NK-92 (cell line): ENCODE results near the gene CLDN16.

Source experiments
- DNase-seq: peaks from one replicate; lab custom pipeline; 2025; ENCODE audit not compliant: unreplicated experiment; lab: John Stamatoyannopoulos, UW

The CLDN16 gene

GRCh38 chr3:190435618-190436017 lies 47.7 kb downstream of the CLDN16 start:
- DNase-seq: no peak

GRCh38 chr3:190436331-190436730 lies 48.4 kb downstream of the CLDN16 start:
- DNase-seq: no peak

GRCh38 chr3:190442240-190442639 lies 54.3 kb downstream of the CLDN16 start:
- DNase-seq: no peak

- no peak for DNase-seq
Measured at GRCh38 chr3:190443257-190443656, 55.3 kb downstream of the CLDN16 start.

- no peak for DNase-seq
Measured at GRCh38 chr3:190444006-190444405, 56.0 kb downstream of the CLDN16 start.

- no peak for DNase-seq
Measured at GRCh38 chr3:190444576-190445145, 56.7 kb downstream of the CLDN16 start.

GRCh38 chr3:190446573-190447279 lies 58.8 kb downstream of the CLDN16 start:
- no peak for DNase-seq

- no peak for DNase-seq
Measured at GRCh38 chr3:190448256-190448655, 60.3 kb downstream of the CLDN16 start.

- DNase-seq: no peak
Measured at GRCh38 chr3:190449801-190450200, 61.8 kb downstream of the CLDN16 start, which contains the start of gene TMEM207. TSS of gene TMEM207 (minus strand) at chr3:190449901. CDS start at chr3:190449809, 92 bp downstream.

GRCh38 chr3:190455828-190456227 lies 67.9 kb downstream of the CLDN16 start:
- no peak for DNase-seq

- DNase-seq: no peak
Measured at GRCh38 chr3:190456770-190457169, 68.8 kb downstream of the CLDN16 start.

- no peak for DNase-seq
Measured at GRCh38 chr3:190458040-190458439, 70.1 kb downstream of the CLDN16 start.
